Kidney (tissue), 14 donors: ENCODE measurements around the gene DNPH1. TPM values are rescaled to one million over a fixed set of nuclear protein-coding genes. Genes with fewer than 3 reads are reported as not detected.

Experiments
- DNase-seq, 5 donors: peaks; one replicate each; pipeline ENCODE4 v3.0.0-alpha.2; 2013 to 2020
- FAIRE-seq: peaks from 2 replicates; lab custom pipeline; 2012; peaks lifted over from hg19 to GRCh38; lab: Jason Lieb, UNC
- H3K27ac ChIP-seq, 2 donors: one replicate each; pipeline ENCODE4 v1.7.0; 2013; ENCODE audit warnings: low read depth in 2 of 2, low read length in 2 of 2, inconsistent platforms in 1 of 2
- H3K27me3 ChIP-seq: one replicate; pipeline ENCODE4 v1.7.1; 2013; ENCODE audit warnings: low read length, inconsistent platforms; ENCODE audit not compliant: control insufficient read depth, insufficient read depth
- H3K36me3 ChIP-seq, 3 donors: one replicate each; pipeline versions ENCODE4 v1.7.0 to v1.7.1; 2013; ENCODE audit warnings: low read length in 3 of 3, control low read depth in 1 of 3, inconsistent platforms in 1 of 3; ENCODE audit not compliant: insufficient read depth in 3 of 3, control insufficient read depth in 2 of 3
- H3K4me1 ChIP-seq, 3 donors: one replicate each; pipeline versions ENCODE4 v1.7.0 to v1.7.1; 2013; ENCODE audit warnings: low read length in 3 of 3, inconsistent platforms in 1 of 3, low read depth in 1 of 3; ENCODE audit not compliant: control insufficient read depth in 2 of 3, insufficient read depth in 2 of 3
- H3K4me3 ChIP-seq, 3 donors: one replicate each; pipeline versions ENCODE4 v1.7.0 to v1.8.1; 2013; ENCODE audit warnings: low read length in 3 of 3, control low read depth in 1 of 3, inconsistent platforms in 1 of 3
- H3K9ac ChIP-seq, 3 donors: one replicate each; pipeline versions ENCODE4 v1.7.0 to v1.7.1; 2013; ENCODE audit warnings: low read length in 3 of 3, control low read depth in 1 of 3, inconsistent platforms in 1 of 3
- H3K9me3 ChIP-seq, 3 donors: one replicate each; pipeline versions ENCODE4 v1.7.0 to v1.7.1; 2013; ENCODE audit warnings: low read length in 3 of 3, control low read depth in 1 of 3, inconsistent platforms in 1 of 3; ENCODE audit not compliant: control insufficient read depth in 2 of 3, insufficient read depth in 1 of 3
- CTCF ChIP-seq: IDR thresholded peaks from 3 replicates; pipeline ENCODE4 v1.5.1; 2012; ENCODE audit warnings: mild to moderate bottlenecking, moderate library complexity, borderline replicate concordance; ENCODE audit not compliant: insufficient read depth; ENCODE audit errors: extremely low read depth
- intact Hi-C: fragments of 100-400 bp; cut with DNase I; formaldehyde crosslinking; loops from one replicate; pipeline ENCODE4 v1.11.1; 2022
- polyA plus RNA-seq: library from polyadenylated mRNA; stranded (reverse); fragments of 350-450 nt; fragmentation: Illumina TruSeq; extraction: RNeasy Lipid Tissue Mini Kit (QIAGEN cat#74804); gene quantifications from one replicate; pipeline ENCODE4 v1.2.3, GENCODE V29; 2014; ENCODE audit warnings: low read depth, low replicate concordance; ENCODE audit not compliant: insufficient read depth
- total RNA-seq: library from RNA; stranded (reverse); fragmentation: NEBNext Ultra II Directional; extraction: Animal tissue kit (Norgen Biotek cat#: 25700); gene quantifications from one replicate; pipeline ENCODE4 v1.2.1, GENCODE V29; 2021
- donor health status: control.
- donor health status: control.
- donor health status: control.
- donor health status: control.
- donor health status: control.
- donor health status: DM: yes; HTN: yes; CAD: no.
- donor health status: Normal renal cell carcinoma (clear cell type).

DNPH1 gene
- total and polyA plus RNA-seq, 2 donors from 2014 or later = 74.3 to 373 TPM

GRCh38 chr6:43275801-43276576 is 46.7 kb upstream of the DNPH1 start:
- H3K9me3 ChIP-seq = no peaks in the 10 kb centered on the region
- peaks cover 2% of the 10 kb centered on the region for H3K27me3 ChIP-seq
- no peak for TF ChIP-seq CTCF
- intact Hi-C loops = no loop called here
- H3K27ac ChIP-seq = peak overlapping the region; percentile 57 to 77
- H3K4me1 ChIP-seq = peaks cover 4 to 22% (median 18%) of the 10 kb centered on the region in 3 donors
- no peak for FAIRE-seq
- H3K36me3 ChIP-seq = no peaks in the 10 kb centered on the region
- peak in 3 of 5 donors; percentile 34 to 72 (median 61) for DNase-seq
- peak overlapping the region in 1 of 3 donors; percentile 51 for H3K9ac ChIP-seq
- H3K4me3 ChIP-seq = peak overlapping the region in 2 of 3 donors; percentile 21 to 43

GRCh38 chr6:43274916-43275597 is 45.8 kb upstream of the DNPH1 start:
- Histone ChIP-seq H3K27me3 (peaks cover 2% of the 10 kb centered on the region), H3K27ac (peak overlapping the region in 1 of 2 donors; percentile 78), H3K9ac (no peak overlapping the region), H3K4me3 (peak overlapping the region in 1 of 3 donors; percentile 47), H3K4me1 (peaks cover 6 to 26% (median 24%) of the 10 kb centered on the region in 3 donors), H3K36me3 (no peaks in the 10 kb centered on the region), H3K9me3 (no peaks in the 10 kb centered on the region)
- TF ChIP-seq CTCF = no peak
- DNase-seq = peak in 3 of 5 donors; percentile 43 to 73 (median 54)
- FAIRE-seq = no peak
- intact Hi-C loops = no loop called here

DNA sequence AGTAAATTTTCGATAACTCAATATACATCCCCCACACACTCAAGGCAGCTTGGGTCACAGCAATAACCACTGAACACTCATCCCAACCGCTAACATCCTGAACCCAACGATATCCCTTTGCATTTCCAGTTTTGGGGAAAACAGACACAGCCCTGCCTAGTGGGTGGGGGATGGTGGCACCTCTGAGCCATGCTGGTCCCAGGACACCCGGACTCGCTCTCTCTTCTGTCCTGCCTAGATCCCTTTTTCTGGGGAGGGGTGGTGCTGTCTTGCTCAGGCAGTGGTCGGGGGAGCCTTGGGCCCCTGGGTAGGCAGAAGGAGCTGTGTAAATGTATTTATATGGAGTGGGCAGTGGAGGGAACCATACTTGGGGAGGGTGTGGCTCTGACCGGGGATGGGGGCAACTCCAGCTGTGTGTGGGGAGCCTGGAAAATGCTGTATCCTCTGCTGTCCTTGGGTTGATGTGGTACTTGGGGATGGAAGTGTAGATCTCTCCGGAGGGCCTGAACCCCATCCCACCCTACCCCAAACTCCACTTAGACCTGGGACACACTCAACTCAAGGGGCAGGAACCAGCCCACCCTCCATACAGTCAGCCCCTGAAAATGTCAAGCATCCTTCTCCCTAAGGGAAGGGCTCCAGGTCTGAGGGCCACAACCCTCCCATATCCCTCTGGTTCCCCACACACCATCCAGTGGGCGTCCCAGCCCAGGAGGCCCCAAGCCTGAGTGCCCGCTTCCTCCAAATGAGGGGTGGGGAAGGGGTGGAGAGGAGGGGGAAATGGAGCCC is 45.0 kb upstream of the DNPH1 start:
- TF ChIP-seq CTCF = no peak
- intact Hi-C loops = no loop called here
- no peak overlapping the region for H3K9ac ChIP-seq
- no peak for DNase-seq
- peak overlapping the region in 1 of 2 donors; percentile 78 for H3K27ac ChIP-seq
- peaks cover 6 to 29% (median 24%) of the 10 kb centered on the region in 3 donors for H3K4me1 ChIP-seq
- peak overlapping the region in 1 of 3 donors; percentile 47 for H3K4me3 ChIP-seq
- no peak for FAIRE-seq
- no peaks in the 10 kb centered on the region for H3K9me3 ChIP-seq
- H3K27me3 ChIP-seq = peaks cover 2% of the 10 kb centered on the region
- no peaks in the 10 kb centered on the region for H3K36me3 ChIP-seq
